Parathyroid adenoma (tissue), 2 donors: Measurements from ENCODE around the gene IVD.

ENCODE experiments used
- H2AFZ ChIP-seq: fragments of 300-600 bp; sonication (generic); one replicate; pipeline ENCODE4 v1.7.0; 2017; ENCODE audit warnings: antibody characterized with exemption, mild to moderate bottlenecking
- H3K27ac ChIP-seq: fragments of 300-600 bp; sonication (generic); one replicate; pipeline ENCODE4 v1.7.0; 2017
- H3K27me3 ChIP-seq: fragments of 300-600 bp; sonication (generic); one replicate; pipeline ENCODE4 v1.7.0; 2017; ENCODE audit warnings: low read length; ENCODE audit not compliant: control insufficient read depth, insufficient read depth
- H3K36me3 ChIP-seq: fragments of 300-600 bp; sonication (generic); one replicate; pipeline ENCODE4 v1.7.0; 2017; ENCODE audit warnings: low read length; ENCODE audit not compliant: control insufficient read depth, insufficient read depth
- H3K4me1 ChIP-seq: fragments of 300-600 bp; sonication (generic); one replicate; pipeline ENCODE4 v1.7.0; 2017; ENCODE audit warnings: control low read depth
- H3K4me2 ChIP-seq: fragments of 300-600 bp; sonication (generic); one replicate; pipeline ENCODE4 v1.7.0; 2017; ENCODE audit warnings: low read length
- H3K4me3 ChIP-seq: fragments of 300-600 bp; sonication (generic); one replicate; pipeline ENCODE4 v1.7.0; 2017; ENCODE audit warnings: low read depth, low read length
- H3K79me2 ChIP-seq: fragments of 300-600 bp; sonication (generic); one replicate; pipeline ENCODE4 v1.7.0; 2017; ENCODE audit warnings: control low read depth
- H3K9ac ChIP-seq: fragments of 300-600 bp; sonication (generic); one replicate; pipeline ENCODE4 v1.7.0; 2017; ENCODE audit warnings: mild to moderate bottlenecking
- H3K9me3 ChIP-seq: fragments of 300-600 bp; sonication (generic); one replicate; pipeline ENCODE4 v1.7.0; 2017; ENCODE audit warnings: low read length; ENCODE audit not compliant: control insufficient read depth
- CTCF ChIP-seq: fragments of 300-600 bp; sonication (generic); IDR thresholded peaks from one replicate; pipeline ENCODE4 v1.7.0; 2017; ENCODE audit warnings: antibody characterized with exemption, mild to moderate bottlenecking
- donor health status: primary hyperparathyroidism.

IVD gene

GRCh38 chr15:40465939-40466338 is 60.3 kb downstream of the IVD start:
- Histone ChIP-seq H3K36me3 (no peaks in the 10 kb centered on the region), H3K9ac (no peak overlapping the region), H3K9me3 (no peaks in the 10 kb centered on the region), H3K79me2 (no peaks in the 10 kb centered on the region), H2AFZ (no peak overlapping the region), H3K4me3 (no peak overlapping the region), H3K27me3 (no peaks in the 10 kb centered on the region), H3K4me1 (no peaks in the 10 kb centered on the region), H3K4me2 (no peak overlapping the region), H3K27ac (no peak overlapping the region)
- no peak for TF ChIP-seq CTCF

- H3K9me3 ChIP-seq: no peaks in the 10 kb centered on the region
- no peak overlapping the region for H3K27ac ChIP-seq
Observed at GRCh38 chr15:40466426-40467260, 61.0 kb downstream of the IVD start.

GRCh38 chr15:40467261-40467615 is 61.6 kb downstream of the IVD start:
- Histone ChIP-seq H3K4me1 (no peaks in the 10 kb centered on the region), H3K9me3 (no peaks in the 10 kb centered on the region), H3K27me3 (no peaks in the 10 kb centered on the region), H3K4me3 (no peak overlapping the region), H3K79me2 (no peaks in the 10 kb centered on the region), H2AFZ (no peak overlapping the region), H3K9ac (no peak overlapping the region), H3K4me2 (no peak overlapping the region), H3K27ac (no peak overlapping the region), H3K36me3 (no peaks in the 10 kb centered on the region)
- no peak for TF ChIP-seq CTCF

More at GRCh38 chr15:40466426-40467260, 61.0 kb downstream of the IVD start:
- H3K4me2 ChIP-seq: no peak overlapping the region
- no peaks in the 10 kb centered on the region for H3K36me3 ChIP-seq
- no peaks in the 10 kb centered on the region for H3K79me2 ChIP-seq
- H3K4me3 ChIP-seq: no peak overlapping the region
- H2AFZ ChIP-seq: no peak overlapping the region
- no peaks in the 10 kb centered on the region for H3K4me1 ChIP-seq
- H3K27me3 ChIP-seq: no peaks in the 10 kb centered on the region
- no peak for TF ChIP-seq CTCF
- no peak overlapping the region for H3K9ac ChIP-seq

GRCh38 chr15:40468898-40469331 is 63.3 kb downstream of the IVD start:
- Histone ChIP-seq H3K9me3 (no peaks in the 10 kb centered on the region), H3K36me3 (no peaks in the 10 kb centered on the region), H3K4me3 (no peak overlapping the region), H3K27ac (no peak overlapping the region), H3K27me3 (no peaks in the 10 kb centered on the region), H3K9ac (no peak overlapping the region), H2AFZ (no peak overlapping the region), H3K4me1 (no peaks in the 10 kb centered on the region), H3K4me2 (no peak overlapping the region), H3K79me2 (no peaks in the 10 kb centered on the region)
- no peak for TF ChIP-seq CTCF
